ENCODE data around the gene SUN2.

The SUN2 gene

DNA sequence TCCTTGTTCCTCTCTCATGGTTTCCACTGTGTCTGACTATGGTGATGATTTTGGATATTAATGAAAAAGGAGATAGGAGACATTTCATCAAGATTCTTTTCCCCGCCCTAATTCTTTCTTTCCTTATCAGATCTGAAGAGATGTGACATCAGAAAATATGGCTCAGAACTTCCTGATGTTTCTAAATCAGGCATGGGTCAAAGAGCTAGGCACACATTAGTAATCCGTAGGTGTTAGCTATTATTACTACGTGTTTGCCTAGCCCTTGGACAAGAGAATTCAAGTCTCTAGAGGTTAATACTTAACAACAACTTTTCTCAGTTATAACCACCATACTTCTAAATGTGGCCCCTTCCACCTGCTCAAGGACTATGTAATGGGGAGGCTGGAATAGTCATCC is 60.9 kb downstream of the SUN2 start:
- H3K4me3 ChIP-seq (replicated peaks; ENCODE audit: low read depth, low read length), result no peak overlapping the region
- DNase-seq (ENCODE audit: extremely low read depth, low read depth), result no peak
- TF ChIP-seq CTCF (IDR thresholded peaks at IDR 0.05; ENCODE audit: low read depth, low read length, missing control alignments), result no peak

- no peak for TF ChIP-seq CTCF (IDR thresholded peaks at IDR 0.05; ENCODE audit: low read depth, low read length, missing control alignments)
- no peak overlapping the region for H3K4me3 ChIP-seq (replicated peaks; ENCODE audit: low read depth, low read length)
- DNase-seq (ENCODE audit: extremely low read depth, low read depth), result no peak
Measured at GRCh38 chr22:38694049-38694448, 61.7 kb downstream of the SUN2 start.

DNA sequence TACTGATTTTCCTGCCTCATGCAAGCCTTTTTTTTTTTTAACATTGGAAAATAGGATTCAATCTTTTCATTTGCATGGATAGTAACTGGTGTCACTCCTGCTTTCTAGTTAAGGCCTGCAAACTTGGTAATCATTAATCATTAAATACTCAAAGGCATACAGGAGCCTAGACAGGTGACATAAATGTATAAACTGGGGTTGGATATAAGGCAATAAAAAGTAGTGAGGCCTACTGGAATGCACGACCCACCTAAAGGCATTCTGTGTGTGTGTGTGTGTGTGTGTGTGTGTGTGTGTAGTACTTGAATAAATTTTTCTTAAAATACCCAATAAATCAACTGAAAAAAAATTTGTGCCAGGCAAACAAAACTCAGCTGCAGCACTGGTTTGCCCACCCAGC is 66.1 kb downstream of the SUN2 start:
- H3K4me3 ChIP-seq (replicated peaks; ENCODE audit: low read depth, low read length), result no peak overlapping the region
- TF ChIP-seq CTCF (IDR thresholded peaks at IDR 0.05; ENCODE audit: low read depth, low read length, missing control alignments), result no peak

DNA sequence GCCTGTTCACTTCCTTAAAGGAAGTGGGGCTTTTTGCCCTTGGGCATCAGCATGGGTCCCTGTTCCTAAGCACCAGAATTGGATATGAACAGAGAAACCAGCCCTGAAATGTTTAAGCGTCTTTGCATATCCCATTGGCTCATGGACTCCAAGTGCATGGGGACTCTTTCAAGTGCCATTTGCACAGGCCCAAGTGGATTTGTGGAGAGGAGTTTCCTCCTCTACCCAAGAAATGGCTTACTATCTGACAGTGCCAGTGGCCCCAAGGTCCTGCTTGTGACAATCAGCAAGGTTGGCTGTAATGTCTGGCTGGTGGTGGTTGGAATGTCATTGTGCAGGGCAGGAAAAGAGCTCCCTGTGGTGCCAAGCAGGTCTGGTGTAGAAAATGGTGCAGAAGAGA is 70.0 kb downstream of the SUN2 start:
- no peak for DNase-seq (ENCODE audit: extremely low read depth, low read depth)
- H3K4me3 ChIP-seq (replicated peaks; ENCODE audit: low read depth, low read length), result no peak overlapping the region
- TF ChIP-seq CTCF (IDR thresholded peaks at IDR 0.05; ENCODE audit: low read depth, low read length, missing control alignments), result no peak

More for the DNA sequence above, 66.1 kb downstream of the SUN2 start:
- no peak for DNase-seq (ENCODE audit: extremely low read depth, low read depth)

DNA sequence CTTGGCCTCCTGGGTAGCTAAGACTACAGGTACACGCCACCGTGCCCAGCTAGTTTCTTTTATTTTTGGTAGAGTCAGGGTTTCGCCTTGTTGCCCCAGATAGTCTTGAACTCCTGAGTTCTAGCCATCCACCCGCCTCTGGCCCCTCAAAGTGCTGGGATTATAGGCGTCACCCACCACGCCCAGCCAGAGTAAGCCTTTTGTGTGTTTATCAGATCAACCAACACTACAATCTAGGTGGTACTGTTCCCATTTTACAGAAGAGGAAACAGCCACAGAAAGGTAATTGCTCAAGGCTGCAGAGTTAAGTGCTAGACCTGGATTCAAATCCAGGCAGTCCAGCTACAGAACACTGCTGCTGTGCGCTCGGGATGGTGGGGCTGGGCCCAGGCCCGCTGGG is 70.9 kb downstream of the SUN2 start:
- H3K4me3 ChIP-seq (replicated peaks; ENCODE audit: low read depth, low read length), result no peak overlapping the region
- no peak for DNase-seq (ENCODE audit: extremely low read depth, low read depth)
- TF ChIP-seq CTCF (IDR thresholded peaks at IDR 0.05; ENCODE audit: low read depth, low read length, missing control alignments), result no peak

All from HFF-Myc (cell line).